Mesothelial cell of epicardium (in vitro differentiated cells): ENCODE data around the gene SLCO3A1. TPM values are rescaled to one million over a fixed set of nuclear protein-coding genes. Genes with fewer than 3 reads are reported as not detected.

Experiments
- DNase-seq, 2 experiments: peaks; one replicate each; pipeline ENCODE4 v3.0.0; 2021; ENCODE audit warnings: low spot score in 2 of 2; ENCODE audit not compliant: unreplicated experiment in 2 of 2
- H3K27ac Mint-ChIP-seq: 2 replicates; pipeline ENCODE4 v1.8.0; 2021; ENCODE audit warnings: mixed read lengths
- H3K27me3 Mint-ChIP-seq: 2 replicates; pipeline ENCODE4 v1.8.0; 2021; ENCODE audit warnings: low read depth, mixed read lengths
- H3K36me3 Mint-ChIP-seq: 2 replicates; pipeline ENCODE4 v1.8.0; 2021; ENCODE audit warnings: mixed read lengths
- H3K4me1 Mint-ChIP-seq: 2 replicates; pipeline ENCODE4 v1.8.0; 2021; ENCODE audit warnings: mixed read lengths
- H3K4me3 Mint-ChIP-seq: 2 replicates; pipeline ENCODE4 v1.8.0; 2021; ENCODE audit warnings: mild to moderate bottlenecking, moderate library complexity, mixed read lengths
- H3K9me3 Mint-ChIP-seq: 2 replicates; pipeline ENCODE4 v1.8.0; 2021; ENCODE audit warnings: mixed read lengths
- total RNA-seq: library from RNA; stranded (reverse); gene quantifications from 3 replicates; pipeline ENCODE4 v1.2.1, GENCODE V29; 2021
- TF ChIP-seq, protein P1 (sequence below): fragments of 200-600 bp; sonication (generic); IDR thresholded peaks from one replicate; pipeline ENCODE4 v1.5.0; 2021; ENCODE audit warnings: antibody characterized with exemption; ENCODE audit not compliant: unreplicated experiment

SLCO3A1 gene
- total RNA-seq, 1 donor from 2014 or later, result 1.9 TPM

DNA sequence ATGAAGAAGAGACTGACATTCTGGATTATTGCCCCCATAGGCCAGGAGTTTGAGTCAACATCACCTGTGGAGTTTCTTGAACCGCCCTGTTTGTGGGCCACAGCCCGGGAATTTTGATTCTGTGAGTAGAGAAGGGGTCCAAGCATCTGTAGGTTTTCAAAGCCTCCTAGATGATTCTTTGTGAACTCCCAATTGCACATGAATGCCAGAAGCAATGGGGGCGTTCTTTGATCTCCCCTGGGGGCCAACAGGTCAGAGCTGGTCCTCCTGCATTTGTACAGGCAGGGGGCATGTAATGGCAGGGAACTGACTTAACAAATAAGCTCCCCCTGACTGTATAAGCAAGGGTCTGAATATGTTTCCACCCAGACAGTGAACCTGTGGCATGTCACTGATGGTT, 260.3 kb downstream of the SLCO3A1 start:
- H3K4me3 Mint-ChIP-seq, result no peak overlapping the region
- H3K27ac Mint-ChIP-seq, result no peak overlapping the region
- peaks cover 29% of the 10 kb centered on the region for H3K4me1 Mint-ChIP-seq
- no peaks in the 10 kb centered on the region for H3K9me3 Mint-ChIP-seq
- no peak for DNase-seq
- peaks cover 60% of the 10 kb centered on the region for H3K27me3 Mint-ChIP-seq
- H3K36me3 Mint-ChIP-seq, result no peaks in the 10 kb centered on the region
- TF ChIP-seq, protein P1, sequence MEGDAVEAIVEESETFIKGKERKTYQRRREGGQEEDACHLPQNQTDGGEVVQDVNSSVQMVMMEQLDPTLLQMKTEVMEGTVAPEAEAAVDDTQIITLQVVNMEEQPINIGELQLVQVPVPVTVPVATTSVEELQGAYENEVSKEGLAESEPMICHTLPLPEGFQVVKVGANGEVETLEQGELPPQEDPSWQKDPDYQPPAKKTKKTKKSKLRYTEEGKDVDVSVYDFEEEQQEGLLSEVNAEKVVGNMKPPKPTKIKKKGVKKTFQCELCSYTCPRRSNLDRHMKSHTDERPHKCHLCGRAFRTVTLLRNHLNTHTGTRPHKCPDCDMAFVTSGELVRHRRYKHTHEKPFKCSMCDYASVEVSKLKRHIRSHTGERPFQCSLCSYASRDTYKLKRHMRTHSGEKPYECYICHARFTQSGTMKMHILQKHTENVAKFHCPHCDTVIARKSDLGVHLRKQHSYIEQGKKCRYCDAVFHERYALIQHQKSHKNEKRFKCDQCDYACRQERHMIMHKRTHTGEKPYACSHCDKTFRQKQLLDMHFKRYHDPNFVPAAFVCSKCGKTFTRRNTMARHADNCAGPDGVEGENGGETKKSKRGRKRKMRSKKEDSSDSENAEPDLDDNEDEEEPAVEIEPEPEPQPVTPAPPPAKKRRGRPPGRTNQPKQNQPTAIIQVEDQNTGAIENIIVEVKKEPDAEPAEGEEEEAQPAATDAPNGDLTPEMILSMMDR, result no peak

GRCh38 chr15:92115834-92116233, 262.3 kb downstream of the SLCO3A1 start:
- Mint-ChIP-seq H3K9me3 (no peaks in the 10 kb centered on the region), H3K4me3 (no peak overlapping the region), H3K27me3 (peaks cover 43% of the 10 kb centered on the region), H3K4me1 (peaks cover 45% of the 10 kb centered on the region), H3K27ac (no peak overlapping the region), H3K36me3 (no peaks in the 10 kb centered on the region)
- no peak for DNase-seq
- TF ChIP-seq, protein P1, result no peak

DNA sequence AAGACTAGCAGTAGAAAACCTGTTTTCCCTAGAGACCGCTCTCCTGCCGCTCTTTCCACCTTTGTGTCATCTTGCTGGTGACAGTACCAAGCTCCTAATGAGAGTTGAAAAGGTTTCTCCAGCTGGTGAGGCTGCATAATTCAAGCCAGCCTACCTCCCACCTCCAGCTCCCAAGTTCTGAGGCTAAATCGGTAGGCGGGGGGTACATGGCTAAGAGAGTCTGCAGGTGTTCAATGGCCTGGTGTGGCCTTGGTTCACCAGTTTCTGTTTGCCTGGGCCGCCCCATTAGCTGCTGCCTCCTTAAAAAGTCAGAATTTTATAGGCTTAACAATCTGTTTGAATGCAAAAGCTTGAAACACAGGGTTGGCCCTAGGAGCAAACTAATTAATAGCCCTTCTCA, 262.8 kb downstream of the SLCO3A1 start:
- Mint-ChIP-seq H3K4me1 (peaks cover 49% of the 10 kb centered on the region), H3K27me3 (peaks cover 38% of the 10 kb centered on the region), H3K27ac (no peak overlapping the region), H3K4me3 (no peak overlapping the region), H3K9me3 (peaks cover 1% of the 10 kb centered on the region), H3K36me3 (peaks cover under 1% of the 10 kb centered on the region)
- DNase-seq, result no peak
- TF ChIP-seq, protein P1, result no peak

GRCh38 chr15:92117261-92117731, 263.8 kb downstream of the SLCO3A1 start:
- DNase-seq, result no peak
- H3K27me3 Mint-ChIP-seq, result peaks cover 28% of the 10 kb centered on the region
- TF ChIP-seq, protein P1, result no peak
- peaks cover 52% of the 10 kb centered on the region for H3K4me1 Mint-ChIP-seq
- H3K27ac Mint-ChIP-seq, result no peak overlapping the region
- peaks cover 8% of the 10 kb centered on the region for H3K9me3 Mint-ChIP-seq
- no peak overlapping the region for H3K4me3 Mint-ChIP-seq
- H3K36me3 Mint-ChIP-seq, result peaks cover 7% of the 10 kb centered on the region

DNA sequence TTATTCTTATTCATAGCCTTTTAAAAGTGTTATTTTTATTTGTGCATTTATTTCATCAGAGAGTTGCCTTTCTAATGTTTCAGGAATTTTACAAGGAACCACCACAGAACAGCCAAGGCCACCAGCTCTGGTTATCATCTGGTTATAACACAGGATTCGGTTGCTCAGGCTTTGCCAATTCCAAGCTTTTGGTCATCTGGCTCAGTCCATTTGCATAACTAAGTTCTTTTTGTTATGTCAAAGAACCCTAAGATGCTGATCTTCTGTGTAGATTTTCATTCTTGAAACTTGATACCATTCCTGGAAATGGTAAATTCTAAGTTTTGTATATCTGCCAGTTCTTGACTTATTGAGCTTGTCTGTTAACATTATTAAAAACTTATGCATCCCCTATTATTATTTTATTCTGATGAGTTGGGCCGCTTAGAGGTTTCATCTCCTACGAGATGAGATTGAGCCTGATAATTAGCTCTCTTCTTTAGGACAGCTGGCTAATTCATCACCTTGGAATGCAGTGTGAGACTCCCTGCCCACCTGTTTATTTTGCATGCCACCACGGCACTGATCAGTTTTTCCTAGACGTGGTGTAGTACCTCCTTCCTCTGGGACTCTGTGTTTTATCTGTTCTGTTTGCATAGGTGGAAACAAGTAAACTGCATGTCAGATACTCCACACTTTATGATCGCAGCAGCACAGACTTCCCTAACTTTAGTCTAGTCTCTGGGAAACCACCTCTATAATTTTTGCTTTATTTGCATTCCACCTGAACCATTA, 264.8 kb downstream of the SLCO3A1 start:
- peaks cover 52% of the 10 kb centered on the region for H3K4me1 Mint-ChIP-seq

More for the DNA sequence above, 264.8 kb downstream of the SLCO3A1 start:
- TF ChIP-seq, protein P1, result no peak
- DNase-seq, result no peak
- H3K36me3 Mint-ChIP-seq, result peaks cover 7% of the 10 kb centered on the region
- H3K27ac Mint-ChIP-seq, result no peak overlapping the region
- peaks cover 8% of the 10 kb centered on the region for H3K9me3 Mint-ChIP-seq
- no peak overlapping the region for H3K4me3 Mint-ChIP-seq
- H3K27me3 Mint-ChIP-seq, result peaks cover 21% of the 10 kb centered on the region
